ENCODE results near the gene ASIC2.
A peak's percentile ranks its signal among the peaks of the same experiment; 100 is the strongest.
"Not testable (repeated sequence)": the region's sequence is repeated elsewhere in the genome, so short reads cannot be mapped to it uniquely, and the experiment has no call there.

Gene ASIC2

DNA sequence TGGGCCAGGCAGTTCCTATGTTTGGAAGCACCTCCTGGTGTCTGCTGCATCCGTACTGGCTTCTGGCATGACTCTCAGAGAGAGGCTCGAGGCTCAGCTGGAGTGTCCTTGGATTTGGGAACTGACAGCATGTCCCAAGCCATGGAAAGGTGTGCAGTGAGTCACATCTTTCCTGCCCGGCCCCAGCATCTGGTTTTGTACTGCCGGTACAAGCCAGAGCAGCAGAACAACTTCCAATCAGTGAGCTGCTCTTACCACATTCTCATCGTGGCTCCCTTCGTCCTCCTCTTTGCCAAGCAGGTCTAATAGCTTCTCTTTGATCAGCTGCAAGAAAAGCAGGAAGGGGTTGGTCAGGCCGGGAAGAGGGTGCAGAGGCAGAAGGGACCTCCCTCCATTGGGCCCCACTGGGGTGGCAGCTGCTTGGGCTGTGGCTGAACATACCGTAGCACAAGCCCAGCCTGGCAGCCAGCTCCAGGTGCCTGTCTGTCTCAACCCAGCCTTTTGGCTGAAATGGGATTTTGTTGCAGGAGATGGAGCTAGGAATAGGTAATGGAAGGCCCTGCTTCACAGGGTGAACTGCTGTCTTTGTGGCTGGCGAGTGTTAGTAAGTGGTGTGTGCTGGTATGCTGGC lies 277.3 kb downstream of the ASIC2 start:
- no peak for DNase-seq

DNA sequence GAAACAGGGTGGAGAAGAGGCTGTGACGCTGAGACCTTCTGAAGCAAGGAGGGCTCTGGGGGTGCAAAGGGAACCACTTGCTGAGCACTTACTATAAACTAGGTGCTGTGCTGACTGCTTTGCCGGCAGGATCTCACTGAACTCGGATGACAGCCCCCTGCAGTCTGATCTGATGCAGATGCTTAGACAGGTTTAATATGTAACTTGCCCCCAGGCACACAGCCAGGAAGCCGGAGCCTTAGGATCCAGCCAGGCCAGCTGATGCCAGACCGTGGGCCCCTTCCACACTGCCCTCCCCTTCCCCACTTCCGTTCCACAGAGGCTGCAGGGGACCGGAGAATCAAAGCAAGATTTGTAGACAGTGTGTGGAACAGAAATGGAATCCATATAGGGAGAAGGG lies 278.3 kb downstream of the ASIC2 start:
- DNase-seq: no peak

DNA sequence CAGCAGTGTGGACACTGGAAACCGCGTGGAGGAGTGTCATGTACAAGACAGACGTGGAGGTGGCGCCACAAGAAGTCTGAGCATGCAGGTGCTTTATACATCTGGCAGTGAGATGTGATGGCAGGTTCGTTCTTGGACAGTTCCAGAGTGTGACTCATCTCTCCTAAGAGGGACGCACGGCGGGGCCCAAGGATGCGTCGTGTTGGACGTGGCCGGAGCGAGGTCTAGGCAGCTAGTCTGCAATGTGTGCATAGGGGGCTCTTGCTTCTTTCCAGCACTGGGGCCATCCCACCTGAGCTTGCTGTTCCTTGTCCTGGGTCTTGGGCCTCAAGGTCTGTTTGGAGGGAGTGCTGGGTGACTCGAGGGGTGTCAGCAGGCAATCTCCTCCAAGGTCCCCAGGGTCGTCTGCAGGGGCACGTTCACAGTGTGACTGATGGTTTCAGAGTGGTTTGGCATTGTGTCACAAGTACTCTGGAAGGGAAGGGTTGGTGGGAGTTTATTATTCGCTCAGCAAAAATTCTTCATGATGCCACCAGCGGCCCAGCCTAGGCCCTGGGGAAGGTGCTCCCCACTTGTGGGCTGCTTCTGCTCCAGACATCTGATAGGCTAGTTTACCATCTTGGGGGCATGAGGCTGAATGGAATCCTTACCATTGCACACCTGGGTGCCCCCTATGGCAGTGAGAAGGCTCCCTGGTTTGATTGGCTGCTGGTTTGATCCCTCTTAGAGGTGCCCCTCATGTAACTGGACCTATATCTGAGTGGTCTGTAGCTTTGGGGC lies 279.3 kb downstream of the ASIC2 start:
- no peak for DNase-seq

DNA sequence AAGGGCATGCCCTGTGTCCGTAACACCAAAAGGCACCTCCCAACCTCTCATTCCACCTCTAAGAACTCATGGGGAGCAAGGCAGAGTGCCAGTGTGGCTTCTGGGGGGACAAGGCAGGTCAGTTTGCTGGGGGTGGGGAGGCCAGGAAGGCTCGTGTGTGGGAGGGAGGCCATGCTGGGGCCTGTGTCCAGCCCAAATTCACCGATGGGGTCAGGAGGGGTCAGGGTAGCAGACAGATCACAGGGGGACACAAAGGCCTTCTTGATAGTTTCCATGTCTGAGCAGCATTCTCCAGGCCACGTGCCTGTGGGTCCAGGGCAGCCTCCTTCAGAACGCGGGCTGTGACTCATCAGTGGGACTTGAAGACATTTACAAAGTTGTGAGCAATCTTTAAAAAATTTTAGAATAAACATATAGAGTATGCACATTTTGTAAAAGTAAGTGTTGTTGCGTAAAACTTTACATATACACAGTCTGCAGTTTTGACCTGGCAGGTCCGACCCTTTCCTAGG lies 280.5 kb downstream of the ASIC2 start:
- DNase-seq: no peak

DNA sequence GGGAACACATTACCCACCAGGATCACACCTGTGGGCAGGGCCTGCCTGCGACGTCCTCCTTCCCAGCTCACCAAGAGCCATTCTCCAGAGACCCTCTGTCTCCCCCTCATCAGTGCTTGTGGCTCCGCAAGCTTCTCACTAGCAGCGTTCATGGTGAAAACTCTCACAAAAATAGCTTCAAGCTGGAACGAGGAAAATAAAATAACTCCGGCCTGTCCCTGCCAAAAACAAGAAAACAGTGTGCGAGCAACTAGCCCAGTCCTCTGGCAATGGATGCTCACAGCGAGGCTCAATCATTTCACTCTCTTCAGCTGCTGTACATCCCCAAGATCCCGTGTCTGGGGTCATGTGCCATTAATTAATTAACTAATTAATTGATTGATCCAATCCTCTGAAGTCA lies 283.5 kb downstream of the ASIC2 start:
- DNase-seq: no peak

DNA sequence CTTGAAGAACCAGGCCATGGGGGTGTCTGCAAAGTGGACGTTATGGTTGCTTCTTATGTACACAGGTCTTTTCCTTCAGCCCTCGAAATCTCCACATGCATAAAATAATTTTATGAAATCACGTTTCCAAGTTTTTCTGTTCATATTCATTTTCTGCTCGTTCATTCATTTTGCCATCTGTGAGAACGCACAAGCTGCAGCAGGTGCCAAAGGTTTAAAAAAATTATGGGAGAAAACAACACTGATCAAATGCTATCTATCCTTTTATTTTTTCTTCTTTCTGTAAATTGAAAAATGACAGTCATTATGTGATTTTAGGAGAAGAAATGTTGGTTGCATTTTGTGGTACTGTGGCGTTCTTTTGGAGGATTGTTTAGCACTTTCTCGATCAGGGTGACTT lies 285.9 kb downstream of the ASIC2 start:
- DNase-seq: no peak

DNA sequence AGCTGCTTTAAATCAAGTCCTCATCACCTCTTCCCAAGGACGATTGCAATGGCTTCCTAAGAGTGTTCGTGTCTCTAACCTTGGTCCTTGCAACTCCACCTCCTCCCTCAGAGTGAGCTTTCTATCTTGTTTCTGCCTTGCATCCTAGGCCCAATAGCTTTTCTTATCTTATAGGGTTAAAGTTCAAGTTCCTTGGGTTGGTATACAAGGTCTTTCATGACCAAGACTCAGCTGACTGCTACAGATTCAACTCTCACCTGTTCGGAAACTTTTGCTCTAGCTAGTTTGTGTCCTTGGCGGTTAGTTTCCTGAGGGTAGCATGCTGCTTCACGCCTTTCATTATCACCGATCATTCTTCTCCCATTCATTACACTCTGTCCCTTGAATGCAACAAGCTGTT lies 290.8 kb downstream of the ASIC2 start:
- no peak for DNase-seq

DNA sequence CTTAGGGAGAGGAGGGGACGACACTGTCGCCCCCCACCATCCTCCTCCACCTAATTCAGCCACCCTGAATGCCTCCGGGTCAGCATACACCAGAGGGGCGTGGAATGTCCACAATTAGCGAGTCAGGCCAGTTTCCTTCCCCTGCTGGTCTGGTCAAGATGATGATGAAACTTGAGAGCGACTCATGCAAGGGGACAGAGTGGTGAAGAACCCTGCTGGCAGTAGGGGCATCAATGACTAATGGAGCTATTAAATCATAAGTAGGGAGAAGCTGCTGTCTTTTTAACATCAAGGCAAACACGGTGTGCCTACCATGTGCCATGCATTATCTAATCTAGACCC lies 294.2 kb downstream of the ASIC2 start:
- DNase-seq: no peak

DNA sequence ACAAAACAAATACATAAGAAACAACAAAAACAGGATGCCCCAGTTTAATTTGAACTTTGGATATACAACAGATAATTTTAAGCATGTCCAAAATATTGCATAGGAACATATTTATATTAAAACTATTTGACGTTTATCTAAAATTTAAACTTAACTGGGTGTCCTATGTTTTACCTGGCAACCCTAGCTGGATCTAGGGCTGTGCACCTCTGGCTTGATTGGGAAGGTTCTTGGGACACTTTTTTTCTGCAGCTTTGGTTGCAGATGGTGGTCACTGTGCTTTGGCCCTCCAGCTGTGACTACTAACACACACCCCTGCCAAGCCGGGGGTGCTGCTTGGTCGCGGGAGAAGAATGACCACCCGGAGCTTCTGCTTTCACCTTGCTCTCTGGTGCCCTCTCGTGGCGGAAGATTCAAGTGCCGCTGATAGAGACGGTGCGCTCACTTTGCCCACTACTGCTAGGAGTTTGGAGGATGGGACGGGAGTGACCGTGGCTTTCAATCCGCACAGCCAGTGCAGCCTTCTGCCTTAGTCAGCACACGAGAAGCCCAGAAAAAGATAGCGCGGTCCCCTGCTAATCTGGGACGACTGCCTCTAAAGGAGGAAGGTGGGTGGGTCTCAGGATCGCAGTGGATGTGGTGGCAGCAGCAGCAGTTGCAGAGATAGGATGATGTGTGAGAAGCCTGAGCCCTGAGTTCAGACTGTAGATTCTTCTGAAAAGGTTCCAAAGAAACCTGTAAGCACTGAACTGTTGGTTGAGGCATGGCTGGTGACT lies 294.8 kb downstream of the ASIC2 start:
- peak; percentile 45 for DNase-seq

DNA sequence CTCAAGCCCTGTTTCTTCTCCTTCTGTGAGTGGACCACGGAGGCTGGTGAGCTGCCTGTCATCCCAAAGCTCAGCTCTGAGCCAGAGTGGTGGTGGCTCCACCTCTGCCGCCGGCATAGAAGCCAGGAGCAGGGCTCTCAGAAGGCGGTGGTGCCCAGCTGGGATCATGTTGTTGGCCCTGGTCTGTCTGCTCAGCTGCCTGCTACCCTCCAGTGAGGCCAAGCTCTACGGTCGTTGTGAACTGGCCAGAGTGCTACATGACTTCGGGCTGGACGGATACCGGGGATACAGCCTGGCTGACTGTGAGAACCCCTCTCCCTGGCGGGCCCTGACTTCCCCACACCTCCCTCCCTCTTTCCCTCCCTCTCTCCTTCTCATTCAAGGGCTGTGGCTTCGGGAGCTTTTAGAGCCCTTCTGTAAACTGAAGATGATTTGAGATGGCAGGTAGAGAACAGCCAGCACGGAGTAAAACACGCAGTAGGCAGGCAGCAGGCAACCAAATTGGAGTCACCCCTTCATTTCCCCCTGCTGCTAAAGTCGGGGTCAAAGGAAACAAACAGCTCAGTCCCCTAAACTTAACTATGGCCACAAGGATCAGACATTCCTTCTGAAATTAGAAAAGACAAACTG lies 297.6 kb downstream of the ASIC2 start:
- no peak for DNase-seq

DNA sequence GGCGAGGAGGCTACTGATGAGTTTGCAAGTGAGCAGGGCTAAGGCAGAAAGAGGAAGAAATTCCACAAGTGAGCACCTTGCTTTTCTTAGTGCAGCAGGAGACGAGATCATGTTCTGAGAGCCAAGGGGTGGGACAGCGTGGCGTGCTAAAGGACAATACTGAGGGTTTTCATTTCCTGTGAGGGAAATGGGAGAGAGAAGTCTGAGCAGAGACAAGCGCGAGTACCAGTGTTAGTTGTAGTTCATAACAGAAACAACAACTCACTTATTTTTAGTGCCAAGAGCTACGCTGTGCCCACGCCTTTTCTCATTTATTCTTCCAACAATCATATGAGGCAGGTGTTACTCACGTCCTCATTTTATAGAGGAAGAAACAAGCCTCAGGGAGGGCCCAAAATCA lies 299.1 kb downstream of the ASIC2 start:
- DNase-seq: no peak

DNA sequence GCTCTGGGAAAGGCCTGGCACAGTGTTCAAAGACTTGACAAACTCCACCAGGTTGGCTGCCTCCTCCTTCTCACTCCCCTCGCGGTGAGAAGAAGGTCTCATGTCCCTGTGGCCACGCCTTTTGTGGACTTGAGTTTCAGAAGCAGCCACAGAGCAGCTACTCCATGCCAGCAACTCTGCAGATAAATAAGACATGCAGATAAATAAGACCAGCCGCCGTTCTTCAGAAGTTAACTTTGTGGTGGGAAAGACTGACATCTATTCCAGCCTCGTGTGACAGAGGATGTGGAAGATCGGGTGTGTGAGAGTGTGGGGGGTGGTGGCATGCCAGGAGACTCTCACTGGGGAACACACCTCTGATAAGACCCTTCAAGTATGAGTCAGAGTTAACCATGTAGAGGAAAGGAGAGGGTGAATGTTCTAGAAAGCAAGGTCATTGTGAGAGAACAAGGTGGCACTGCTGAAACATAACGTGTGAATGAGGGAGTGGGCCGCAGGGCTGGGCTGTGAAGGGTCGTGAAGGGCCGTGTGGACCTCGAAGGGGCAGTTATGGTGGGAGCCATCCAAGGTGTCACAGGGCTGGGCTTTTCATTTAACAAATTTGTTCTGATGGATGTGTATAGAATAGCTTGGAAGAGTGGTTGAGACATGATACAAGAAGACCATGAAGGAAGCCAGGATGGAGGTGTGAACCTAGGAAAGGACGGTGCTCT lies 300.6 kb downstream of the ASIC2 start:
- DNase-seq: no peak

DNA sequence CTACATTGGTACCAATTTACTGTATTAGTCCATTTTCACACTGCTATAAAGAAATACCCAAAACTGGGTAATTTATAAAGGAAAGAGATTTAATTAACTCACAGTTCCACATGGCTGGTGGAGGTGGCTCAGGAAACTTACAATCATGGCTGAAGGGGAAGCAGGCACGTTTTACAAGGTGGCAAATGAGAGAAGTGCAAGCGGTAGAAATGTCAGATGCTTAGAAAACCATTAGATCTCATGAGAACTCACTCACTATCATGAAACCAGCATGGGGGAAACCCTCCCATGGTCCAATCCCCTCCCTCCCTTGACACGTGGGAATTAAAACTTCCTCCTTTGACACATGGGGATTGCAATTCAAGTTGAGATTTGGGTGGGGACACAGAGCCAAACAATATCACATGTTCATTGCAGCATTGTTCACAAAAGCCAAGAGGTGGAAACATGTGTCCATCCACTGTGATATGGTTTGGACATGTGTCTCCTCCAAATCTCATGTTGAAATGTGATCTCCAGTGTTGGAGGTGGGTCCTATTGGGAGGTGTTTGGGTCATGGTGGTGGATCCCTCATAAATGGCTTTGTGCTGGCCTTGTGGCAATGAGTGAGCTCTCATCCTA lies 304.5 kb downstream of the ASIC2 start:
- DNase-seq: no peak

DNA sequence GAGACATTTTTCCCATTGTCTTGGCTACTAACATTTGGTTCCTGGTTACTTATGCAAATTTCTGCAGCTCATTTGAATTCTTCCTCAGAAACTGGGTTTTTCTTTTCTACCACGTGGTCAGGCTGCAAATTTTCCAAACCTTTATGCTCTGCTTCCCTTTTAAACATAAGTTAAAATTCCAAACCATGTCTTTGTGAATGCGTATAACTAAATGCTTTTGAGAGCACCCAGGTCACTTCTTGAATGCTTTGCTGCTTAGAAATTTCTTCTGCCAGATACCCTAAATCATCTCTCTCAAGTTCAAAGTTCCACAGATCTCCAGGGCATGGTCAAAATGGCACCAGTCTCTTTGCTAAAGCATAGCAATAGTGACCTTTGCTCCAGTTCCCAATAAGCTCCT lies 305.2 kb downstream of the ASIC2 start:
- DNase-seq: not testable (repeated sequence)

DNA sequence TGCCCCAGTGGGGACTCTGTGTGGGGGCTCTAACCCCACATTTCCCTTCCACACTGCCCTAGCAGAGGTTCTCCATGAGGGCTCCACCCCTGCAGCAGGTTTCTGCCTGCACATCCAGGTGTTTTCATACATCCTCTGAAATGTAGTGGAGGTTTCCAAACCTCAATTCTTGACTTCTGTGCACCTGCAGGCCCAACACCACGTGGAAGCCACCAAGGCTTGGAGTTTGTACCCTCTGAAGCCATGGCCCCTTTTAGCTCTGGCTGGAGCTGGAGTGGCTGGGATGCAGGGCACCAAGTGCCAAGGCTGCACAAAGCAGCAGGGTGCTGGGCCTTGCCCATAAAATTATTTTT lies 305.7 kb downstream of the ASIC2 start:
- DNase-seq: not testable (repeated sequence)

DNA sequence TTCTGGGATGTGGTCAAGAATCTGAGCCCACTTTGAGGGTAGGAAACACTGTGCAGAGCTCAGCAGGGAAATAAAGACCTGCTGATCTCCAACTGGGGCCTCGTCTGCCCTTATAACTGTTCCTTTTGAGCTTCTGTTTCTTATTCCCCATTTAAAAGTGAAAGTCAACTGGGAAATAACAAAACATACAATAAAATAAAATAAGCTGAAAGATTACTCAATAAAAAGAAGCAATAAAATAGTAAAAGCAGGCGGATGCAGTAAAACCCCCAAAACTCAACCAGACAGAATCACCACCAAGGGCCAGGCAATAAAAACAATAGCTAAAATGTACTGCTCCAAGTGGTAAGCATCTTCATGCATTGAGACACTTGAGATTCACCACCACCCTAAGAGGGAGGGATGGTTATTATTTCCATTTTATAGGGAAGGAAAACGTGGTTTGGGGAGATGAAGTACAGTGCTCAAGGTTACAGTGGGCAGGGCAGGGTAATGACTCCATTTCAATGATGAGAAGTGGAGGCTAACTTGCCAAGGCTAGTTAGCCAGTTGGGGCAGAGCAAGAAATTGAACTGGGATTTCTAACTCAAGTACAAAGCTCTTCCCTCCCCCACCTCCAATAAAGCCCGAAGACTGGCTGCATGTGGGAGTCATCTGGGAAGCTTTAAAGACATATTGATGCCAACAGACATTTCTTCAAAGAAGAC lies 307.9 kb downstream of the ASIC2 start:
- DNase-seq: no peak

DNA sequence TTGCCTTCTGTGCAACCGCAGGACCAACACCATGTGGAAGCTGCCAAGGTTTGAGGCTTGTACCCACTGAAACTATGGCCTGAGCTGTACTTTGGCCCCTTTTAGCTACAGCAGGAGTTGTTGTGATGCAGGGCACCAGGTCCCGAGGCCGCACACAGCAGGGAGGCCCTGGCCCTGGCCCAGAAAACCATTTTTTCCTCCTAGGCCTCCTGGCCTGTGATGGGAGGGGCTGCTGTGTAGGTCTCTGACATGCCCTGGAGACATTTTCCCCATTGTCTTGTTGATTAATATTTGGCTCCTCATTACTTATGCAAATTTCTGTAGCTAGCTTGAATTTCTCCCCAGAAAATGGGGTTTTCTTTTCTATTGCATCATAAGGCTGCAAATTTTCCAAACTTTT lies 311.5 kb downstream of the ASIC2 start:
- not testable (repeated sequence) for DNase-seq

DNA sequence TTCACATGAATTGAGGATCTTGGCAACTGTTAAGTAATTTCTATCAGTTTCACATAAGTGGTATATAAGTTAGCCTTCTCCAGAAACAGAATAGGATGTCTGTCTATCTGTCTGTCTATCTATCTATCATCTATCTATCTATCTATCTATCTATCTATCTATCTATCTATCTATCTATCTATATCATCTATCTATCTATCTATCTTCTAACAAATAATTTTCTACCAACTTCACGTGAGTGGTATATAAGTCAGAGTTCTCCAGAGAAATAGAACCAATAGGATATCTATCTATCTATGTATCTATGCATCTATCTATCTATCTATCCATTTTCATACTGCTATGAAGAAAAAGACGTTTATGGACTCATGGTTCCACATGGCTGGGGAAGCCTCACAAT lies 312.9 kb downstream of the ASIC2 start:
- DNase-seq: no peak

DNA sequence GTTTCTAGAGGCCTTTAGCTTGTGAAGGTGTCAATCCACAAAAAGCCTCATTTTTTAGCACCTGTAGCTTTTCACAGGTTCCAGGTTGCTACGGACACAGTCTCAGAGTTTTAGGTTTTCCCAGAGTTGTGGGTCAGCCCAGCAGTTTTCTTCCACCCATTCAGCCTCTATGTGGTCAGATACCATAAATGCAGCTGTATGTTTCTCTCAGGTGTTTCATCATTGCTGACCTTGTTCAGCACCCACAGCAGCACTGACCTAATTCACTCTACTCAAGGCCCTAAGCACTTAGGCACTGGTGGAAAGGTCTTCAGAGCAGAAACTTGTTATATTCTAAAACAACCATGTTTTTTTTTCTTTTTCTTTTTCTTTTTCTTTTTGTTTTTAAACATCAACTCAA lies 316.5 kb downstream of the ASIC2 start:
- DNase-seq: no peak

DNA sequence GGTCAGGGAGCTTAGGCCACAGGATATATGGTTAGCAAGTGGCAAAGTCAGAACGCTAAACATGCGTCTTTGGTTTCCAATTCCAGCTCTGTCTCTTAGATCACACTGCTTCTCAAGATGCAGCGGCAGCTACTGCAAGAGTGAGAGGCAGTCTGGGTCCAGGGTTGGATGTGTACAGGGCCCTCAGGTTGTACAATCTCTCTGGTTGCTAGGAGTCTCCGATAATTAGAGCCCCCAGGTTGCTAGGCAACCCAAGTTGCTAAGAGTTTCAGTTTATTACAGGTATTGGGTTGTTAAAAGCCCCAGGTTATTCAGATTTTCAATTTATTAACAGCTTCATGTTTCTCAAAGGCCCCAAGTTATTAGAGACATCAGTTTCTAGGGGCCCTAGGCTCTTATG lies 317.0 kb downstream of the ASIC2 start:
- DNase-seq: no peak

DNA sequence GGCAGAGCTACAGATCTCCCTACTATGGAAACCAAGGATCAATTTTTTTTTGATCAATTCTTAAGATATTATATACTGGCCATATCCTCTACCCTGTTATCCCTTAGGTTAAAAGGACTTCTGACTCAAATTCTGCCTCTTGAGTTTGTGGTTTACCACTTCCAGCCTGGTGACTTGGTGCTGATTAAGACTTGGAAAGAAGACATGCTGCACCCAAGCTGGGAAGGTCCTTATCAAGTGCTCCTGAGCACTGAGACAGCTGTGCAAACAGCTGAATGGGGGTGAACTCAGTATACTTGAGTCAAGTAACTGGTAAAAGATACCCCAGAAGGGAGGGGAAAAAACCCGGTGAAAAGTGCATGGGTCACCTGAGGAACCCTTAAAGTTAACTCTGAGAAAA lies 321.9 kb downstream of the ASIC2 start:
- DNase-seq: no peak

DNA sequence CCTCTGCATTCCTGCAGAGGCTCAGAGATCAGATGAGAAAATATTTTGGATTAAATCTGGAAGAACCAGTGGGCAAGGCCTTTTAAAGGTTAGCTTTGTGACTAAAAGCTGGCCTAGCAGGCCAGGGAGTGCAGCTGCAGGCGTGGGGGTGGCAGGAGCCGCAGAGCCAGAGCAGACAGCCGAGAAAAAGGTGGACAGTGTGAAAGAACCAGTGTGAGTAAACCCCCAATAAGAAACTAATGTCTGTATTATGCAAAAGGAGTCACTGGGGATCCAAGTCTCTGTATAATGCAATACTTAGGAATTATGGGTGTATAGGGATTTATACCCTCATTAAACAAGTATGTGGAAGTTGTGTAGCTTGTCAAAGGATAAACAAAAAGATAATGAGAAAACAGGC lies 322.8 kb downstream of the ASIC2 start:
- DNase-seq: no peak

Measured in midbrain (tissue), 1 donor.